Heart left ventricle (tissue), 13 donors: ENCODE measurements around the gene RGL3.

Experiments used
- CTCF ChIP-seq, 12 donors: fragments of 200-600 bp; sonication (generic) in 4 of 12; IDR thresholded peaks; one replicate each; pipeline versions ENCODE4 v1.5.0 to v1.8.0; 2018 to 2022; ENCODE audit warnings: antibody characterized with exemption in 12 of 12, mild to moderate bottlenecking in 5 of 12
- POLR2A ChIP-seq, 2 donors: fragments of 450-650 bp; IDR thresholded peaks; one replicate each; pipeline ENCODE4 v1.6.1; 2017; ENCODE audit warnings: antibody characterized with exemption in 2 of 2, mild to moderate bottlenecking in 2 of 2, moderate library complexity in 2 of 2
- donor health status: ischemic (EF 13 %, LVEDD 7.1; RV severe dilation, severe dysfunction).
- donor health status: DM: no; HTN: yes; CAD: no.
- donor health status: DM: no; HTN: no; CAD: no.
- donor health status: ischemic (EF 25% LVEDD 6.9; RV normal size, moderate dysfunction).
- donor health status: ischemic (EF 25% LVEDD 5.7; RV mildly dilated, moderate dysfunction).
- donor health status: ischemic (EF 35%, LVEDD 5.7; RV mildly dilated, moderate dysfunction).
- donor health status: nonischemic (EF 11% LVEDD 7.7; RV severe dilation, severe dysfunction).
- donor health status: DM: yes; HTN: yes; CAD: no.
- donor health status: PGD.
- donor health status: ischemic (EF 29% LVEDD 5.4; RV normal size, mild dysfunction).
- donor health status: nonischemic (EF 23%, LVEDD 6.1; RV moderate dilation, normal function).

DNA sequence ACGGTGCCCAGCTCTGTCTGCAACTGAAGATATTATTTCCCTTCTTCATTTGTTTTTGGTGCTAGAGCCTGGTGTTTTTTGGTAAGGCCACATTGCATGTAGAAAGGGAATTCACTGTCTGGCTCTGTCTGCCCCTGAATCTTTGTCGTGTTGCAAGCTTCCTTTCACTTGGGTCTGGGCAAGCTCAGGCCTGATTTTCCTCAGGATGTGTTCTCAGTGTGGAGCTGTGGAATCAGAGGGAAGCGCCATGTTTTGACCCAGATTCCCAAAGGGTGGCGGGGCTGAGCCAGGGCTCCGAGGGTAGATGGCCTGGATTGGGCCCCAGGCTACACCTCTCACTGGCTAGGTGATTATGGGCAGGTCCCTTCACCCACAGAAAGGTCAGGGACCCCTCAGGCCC lies 24.9 kb upstream of the RGL3 start:
- TF ChIP-seq CTCF (IDR thresholded peaks at IDR 0.05), result no peak
- TF ChIP-seq POLR2A (IDR thresholded peaks at IDR 0.05), result no peak
